GM13977 (cell line): Measurements from ENCODE around the gene ZNRF1.

Experiments used
- DNase-seq: peaks from one replicate; pipeline ENCODE4 v3.0.0; 2012; ENCODE audit warnings: low spot score
- CTCF ChIP-seq: IDR thresholded peaks from 2 replicates; pipeline ENCODE4 v1.5.1; 2012; ENCODE audit warnings: mild to moderate bottlenecking, control low read depth; ENCODE audit not compliant: insufficient read depth; ENCODE audit errors: extremely low read depth, missing control alignments
- in situ Hi-C: fragments of 300-500 bp; cut with MboI; formaldehyde crosslinking; loops from one replicate; pipeline ENCODE4 v1.12.0; 2022; ENCODE audit warnings: low sequenced_read_pairs, low pct_unique_long_range_greater_than_20kb, mixed read lengths, inconsistent platforms; ENCODE audit not compliant: unreplicated experiment

The ZNRF1 gene

GRCh38 chr16:75110637-75111513 is 112.1 kb downstream of the ZNRF1 start:
- peak; percentile 94 for TF ChIP-seq CTCF
- peak; percentile 92 for DNase-seq
- in situ Hi-C loops, result no loop called here

DNA sequence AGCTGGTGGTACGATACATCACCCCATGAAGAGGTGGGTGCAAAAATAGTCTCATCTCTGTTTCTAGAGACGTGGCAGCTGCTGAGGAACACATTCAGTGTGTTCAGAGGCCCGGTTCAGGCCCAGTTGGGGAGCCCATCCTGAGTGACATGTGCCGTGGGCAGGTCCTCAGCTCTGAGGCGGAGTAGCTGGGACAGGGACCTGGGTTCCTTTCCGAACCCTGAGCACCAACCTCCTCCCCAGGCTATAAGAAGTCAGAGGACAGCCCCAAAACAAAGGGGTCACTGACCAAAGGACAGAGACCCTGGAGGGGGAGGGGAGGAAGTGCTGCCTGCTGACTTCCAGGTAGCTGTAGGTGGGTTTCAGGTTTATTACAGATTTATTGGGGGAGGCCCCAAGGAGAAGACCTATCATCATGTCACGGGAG is 112.7 kb downstream of the ZNRF1 start:
- DNase-seq, result no peak
- TF ChIP-seq CTCF, result no peak
- in situ Hi-C loops, result no loop called here

- no peak for TF ChIP-seq CTCF
- no peak for DNase-seq
- in situ Hi-C loops, result no loop called here
These were observed 113.3 kb downstream of the ZNRF1 start for GRCh38 chr16:75111961-75112733.

GRCh38 chr16:75112734-75113491 is 114.1 kb downstream of the ZNRF1 start:
- in situ Hi-C loops, result no loop called here
- no peak for DNase-seq
- TF ChIP-seq CTCF, result no peak

- no peak for TF ChIP-seq CTCF
- DNase-seq, result no peak
- in situ Hi-C loops, result no loop called here
These were observed 114.8 kb downstream of the ZNRF1 start for GRCh38 chr16:75113541-75114121.
